NCI-H2029 (cell line): ENCODE data around the gene GSE1.
A peak's percentile ranks its signal among the peaks of the same experiment; 100 is the strongest.

ENCODE experiments used
- DNase-seq: peaks from one replicate; lab custom pipeline; 2025; lab: John Stamatoyannopoulos, UW

The GSE1 gene

DNA sequence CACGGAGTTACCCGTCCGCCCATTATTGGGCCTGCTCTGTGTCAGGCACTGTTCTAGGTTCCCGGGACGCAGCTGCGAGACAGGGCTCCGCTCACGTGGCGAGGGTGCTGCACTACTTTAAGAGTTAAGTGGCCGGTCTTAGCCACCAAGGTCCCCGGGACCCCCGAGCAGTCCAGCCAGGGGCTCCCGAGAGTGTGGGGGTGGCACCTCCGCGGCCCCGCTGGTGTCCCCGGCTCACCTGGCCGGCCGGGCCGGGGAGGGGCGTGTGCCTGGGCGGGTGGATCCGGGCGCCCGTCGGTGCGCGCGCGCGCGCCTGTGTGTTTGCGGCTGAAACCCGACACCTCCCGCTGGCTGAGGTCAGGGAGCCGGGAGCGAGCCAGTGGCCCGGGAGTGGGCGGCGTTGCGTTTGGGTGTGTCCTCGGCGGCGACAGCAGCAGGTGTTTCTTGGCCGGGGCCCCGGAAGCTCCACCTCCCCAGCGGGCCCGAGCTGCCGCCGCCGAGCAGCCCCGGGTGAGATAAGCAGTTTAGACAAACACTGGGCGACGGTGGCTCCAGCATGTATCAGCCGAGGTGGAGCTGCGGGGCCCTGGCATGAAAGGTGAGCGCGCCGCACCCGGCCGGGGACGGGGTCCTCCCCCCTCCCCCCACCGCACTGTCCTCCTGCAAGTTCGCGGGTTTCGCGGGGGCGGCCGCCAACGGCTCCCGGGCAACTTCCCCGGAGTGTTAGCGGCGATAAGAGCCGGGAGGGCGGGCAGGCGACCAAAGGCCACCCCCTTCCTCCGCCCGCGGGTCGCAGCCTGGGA, at the start of gene GSE1:
TSS of gene GSE1 (plus strand) at position 522 of the 803 bp plus-strand sequence. CDS start at position 592, 70 bp downstream.
- peak; percentile 82 for DNase-seq

GRCh38 chr16:85563515-85564276, 49.4 kb upstream of the GSE1 start:
- DNase-seq: no peak

DNA sequence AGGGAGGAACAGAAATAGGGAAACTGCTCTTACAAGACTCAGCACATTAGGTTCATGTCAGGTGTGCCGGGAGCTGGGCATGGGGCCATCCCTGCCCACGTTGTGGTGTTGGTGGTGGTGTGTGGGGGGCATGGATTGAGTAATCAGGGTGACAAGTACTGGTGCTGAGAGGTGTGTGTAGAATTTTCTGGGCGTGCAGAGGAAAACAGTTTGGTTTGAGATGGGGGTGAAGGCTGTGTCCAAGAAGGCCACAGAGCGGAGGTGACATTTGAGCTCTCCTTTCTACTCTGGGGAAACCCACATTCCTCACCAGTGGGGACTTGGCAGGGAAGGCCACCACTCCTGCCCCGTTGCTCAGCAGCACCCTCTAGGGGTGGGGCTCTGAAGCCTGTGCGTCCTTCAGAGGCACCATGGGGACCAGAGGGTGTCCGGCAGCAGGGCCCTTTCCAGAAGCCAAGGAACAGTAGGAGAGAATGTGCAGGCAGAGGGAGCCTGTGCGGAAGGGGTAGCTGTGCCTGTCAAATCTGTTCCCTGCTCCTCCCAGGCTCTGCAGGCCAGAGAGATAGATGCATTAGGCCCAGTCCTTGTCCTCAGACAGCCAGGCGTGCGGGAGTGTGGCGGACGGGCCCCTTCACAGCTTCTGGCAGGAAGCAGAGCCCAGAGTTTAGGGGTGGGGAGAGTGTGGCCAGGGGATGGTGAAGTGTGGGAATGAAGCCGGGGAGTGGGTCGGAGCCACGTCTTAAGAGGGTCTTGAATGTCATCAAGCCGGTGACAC, 48.7 kb upstream of the GSE1 start:
- no peak for DNase-seq

DNA sequence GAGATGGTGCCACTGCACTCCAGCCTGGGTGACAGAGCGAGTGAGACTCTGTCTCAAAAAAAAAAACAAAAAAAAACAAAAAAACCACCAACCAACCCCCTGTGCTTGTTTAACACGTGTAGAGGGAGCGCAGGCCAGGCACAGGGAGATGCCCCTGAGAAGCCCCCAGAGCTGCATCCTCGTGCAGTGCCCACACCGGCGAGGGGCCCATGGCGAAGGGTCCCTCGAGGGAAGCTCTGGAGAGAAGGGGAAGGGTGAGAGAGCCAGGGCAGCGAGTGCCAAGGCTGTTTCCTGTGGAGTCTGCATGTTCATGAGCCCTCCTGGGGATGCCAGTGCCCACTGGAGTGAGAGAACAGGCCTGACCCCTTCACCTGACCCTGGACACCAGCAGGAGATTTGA, 47.8 kb upstream of the GSE1 start:
- DNase-seq: no peak

- no peak for DNase-seq
These were observed 47.2 kb upstream of the GSE1 start for GRCh38 chr16:85565801-85566526.

GRCh38 chr16:85566561-85567100, 46.5 kb upstream of the GSE1 start:
- DNase-seq: no peak

GRCh38 chr16:85567101-85567866, 45.8 kb upstream of the GSE1 start:
- no peak for DNase-seq

DNA sequence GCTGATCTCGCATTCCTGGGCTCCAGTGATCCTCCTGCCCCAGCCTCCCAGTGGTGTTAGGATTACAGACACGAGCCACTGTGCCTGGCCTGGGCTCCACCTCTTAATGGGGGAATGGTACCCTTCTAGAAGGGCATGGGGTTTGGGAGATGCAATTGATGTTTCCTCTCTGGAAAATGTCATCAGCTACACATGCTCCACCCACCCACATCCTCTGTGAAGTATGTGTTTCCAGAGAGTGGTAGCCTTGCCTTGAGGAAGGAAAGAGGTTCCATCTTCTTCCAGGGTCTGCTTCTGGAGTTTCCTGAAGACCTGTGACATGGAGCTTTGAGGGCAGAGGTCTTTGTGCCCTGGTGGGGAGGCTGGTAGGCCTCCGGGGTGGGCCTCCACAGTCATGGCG, 45.2 kb upstream of the GSE1 start:
- no peak for DNase-seq

GRCh38 chr16:85568519-85568918, 44.6 kb upstream of the GSE1 start:
- no peak for DNase-seq

DNA sequence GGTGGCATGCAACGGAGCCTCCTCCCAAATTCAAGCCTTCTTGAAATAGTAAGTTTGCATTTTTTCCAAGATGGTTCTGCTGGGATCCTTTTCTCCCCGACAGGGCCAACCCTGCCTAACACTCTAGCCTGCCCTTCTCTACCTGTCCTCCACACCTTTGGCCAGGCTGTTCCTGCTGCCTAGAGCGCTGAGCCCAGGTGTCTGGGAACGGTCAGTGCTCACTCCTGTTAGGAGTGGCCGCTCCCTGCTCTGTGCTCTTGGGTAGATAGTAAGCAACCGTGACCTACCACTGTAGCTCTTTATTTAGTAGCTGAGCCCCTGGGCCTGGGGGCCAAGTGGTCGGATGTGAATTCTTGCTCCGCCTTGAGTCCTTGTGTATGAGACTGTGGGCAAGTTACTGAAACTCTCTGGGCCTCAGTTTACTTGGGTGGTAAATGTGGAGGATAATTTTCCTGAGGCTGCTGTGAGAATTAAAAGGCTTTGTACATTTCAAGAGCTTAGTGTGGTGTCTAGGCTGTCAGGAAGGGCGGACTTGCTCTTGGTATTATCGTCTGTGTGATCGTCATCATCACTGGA, 44.0 kb upstream of the GSE1 start:
- DNase-seq: no peak

DNA sequence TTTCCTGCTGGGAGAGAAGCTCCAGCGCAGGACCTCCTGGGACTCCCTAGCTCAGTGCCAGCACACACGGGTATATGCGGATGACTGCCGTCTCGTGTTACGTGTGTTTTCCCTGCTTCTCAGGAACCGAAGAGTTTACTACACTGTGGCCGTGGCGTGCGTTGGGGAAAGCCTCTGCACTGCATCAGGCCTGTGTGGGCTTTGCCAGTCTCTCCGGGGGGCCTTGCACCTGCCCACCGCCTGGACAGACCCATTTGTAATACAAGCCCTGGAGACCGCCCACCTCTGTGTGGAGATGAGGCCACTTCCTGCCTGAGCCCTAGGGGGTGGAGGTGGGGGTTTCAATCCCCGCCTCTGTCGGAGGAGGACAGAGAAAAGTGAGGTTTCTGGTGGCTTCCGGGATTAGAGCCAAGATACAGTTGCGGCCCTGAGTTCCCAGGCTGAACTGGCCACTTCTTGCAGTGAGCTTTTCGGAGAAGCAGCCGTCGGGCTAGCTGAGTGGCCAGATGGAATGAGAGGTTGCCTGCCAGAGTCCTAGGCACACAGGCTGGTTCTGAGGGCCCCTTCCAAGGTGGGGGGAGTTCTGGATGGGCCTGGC, 43.4 kb upstream of the GSE1 start:
- peak; percentile 55 for DNase-seq

GRCh38 chr16:85570213-85570734, 42.8 kb upstream of the GSE1 start:
- no peak for DNase-seq

GRCh38 chr16:85570735-85571562, 42.2 kb upstream of the GSE1 start:
- no peak for DNase-seq

DNA sequence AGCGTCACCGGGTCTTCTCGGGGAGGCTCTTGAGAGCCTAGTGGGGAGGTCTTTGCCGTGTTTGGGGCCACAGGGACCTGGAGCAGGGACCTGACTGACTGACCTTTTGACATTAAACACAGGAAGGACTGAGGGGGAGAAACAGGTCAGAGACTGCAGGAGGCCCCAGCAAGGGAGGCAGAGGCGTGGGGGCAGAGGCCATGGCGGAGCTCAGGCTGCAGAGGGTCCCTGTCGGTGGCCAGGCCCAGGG, 41.6 kb upstream of the GSE1 start:
- DNase-seq: no peak

DNA sequence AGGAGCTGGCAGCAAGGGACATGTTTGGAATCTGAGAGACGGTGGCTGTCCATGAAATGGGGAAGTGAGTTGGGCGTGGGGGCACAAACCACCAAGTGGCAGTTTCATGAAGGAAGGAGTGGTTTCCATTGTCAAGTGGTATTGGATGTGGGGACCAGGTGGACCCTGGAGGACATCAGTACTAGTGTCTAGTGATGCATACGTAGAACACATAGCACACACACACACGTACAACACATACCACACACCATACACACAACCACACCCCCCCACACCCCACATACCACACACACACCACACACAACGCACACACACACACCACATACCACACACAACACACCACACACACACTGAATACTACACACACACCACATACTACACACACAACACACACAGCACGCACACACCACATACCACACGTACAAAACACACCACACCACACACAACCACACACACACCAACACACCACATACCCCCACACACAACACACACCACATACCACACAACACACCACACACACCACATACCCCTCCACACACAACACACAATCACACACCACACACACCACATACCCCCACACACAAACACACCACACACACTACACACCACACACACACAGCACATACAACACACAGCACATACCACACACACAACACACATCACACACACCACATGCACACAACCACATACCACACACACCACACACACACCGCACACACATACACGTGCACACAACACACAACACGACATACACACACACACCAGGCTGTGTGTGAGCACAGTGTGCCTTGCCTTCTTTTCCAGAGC, 41.1 kb upstream of the GSE1 start:
- no peak for DNase-seq

DNA sequence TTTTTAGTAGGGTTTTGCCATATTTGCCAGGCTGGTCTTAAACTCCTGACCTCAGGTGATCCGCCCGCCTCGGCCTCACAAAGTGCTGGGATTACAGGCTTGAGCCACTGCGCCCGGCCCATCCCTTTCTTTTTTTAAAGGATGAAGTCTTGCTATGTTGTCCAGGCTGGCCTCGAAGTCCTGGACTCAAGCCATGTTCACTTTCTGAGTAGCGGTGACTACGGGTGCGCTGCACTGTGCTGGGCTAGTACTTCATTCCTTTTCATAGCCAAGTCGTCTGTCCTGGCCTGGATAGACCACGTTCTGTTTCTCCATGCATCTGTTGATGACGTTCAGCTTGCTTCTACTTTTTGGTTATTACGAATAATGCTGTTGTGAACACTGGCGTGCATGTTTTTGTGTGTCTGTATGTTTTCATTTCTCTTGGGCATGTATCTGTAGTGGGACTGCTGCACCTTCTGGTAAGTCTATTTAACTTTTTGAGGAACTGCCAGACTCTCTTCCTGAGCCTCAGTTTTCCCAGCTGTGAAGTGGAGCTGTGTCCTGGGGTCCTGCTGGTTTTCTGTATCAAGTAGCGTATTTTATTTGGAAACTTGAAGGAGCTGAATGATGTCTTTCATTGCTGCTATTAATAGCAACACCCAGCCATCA, 40.0 kb upstream of the GSE1 start:
- no peak for DNase-seq

GRCh38 chr16:85573696-85574641, 39.2 kb upstream of the GSE1 start:
- DNase-seq: no peak
